KMS-11 (cell line): ENCODE data around the gene COL18A1.
A peak's percentile ranks its signal among the peaks of the same experiment; 100 is the strongest.

ENCODE experiments used
- H2AFZ ChIP-seq: fragments of 200-600 bp; sonication (generic); 2 replicates; pipeline ENCODE4 v1.6.1; 2016; ENCODE audit warnings: antibody characterized with exemption, mixed run types, low read depth
- H3K27ac ChIP-seq: fragments of 200-600 bp; sonication (generic); 2 replicates; pipeline ENCODE4 v1.6.1; 2016; ENCODE audit warnings: mild to moderate bottlenecking, mixed run types
- H3K27me3 ChIP-seq: fragments of 200-600 bp; sonication (generic); 2 replicates; pipeline ENCODE4 v1.6.1; 2017; ENCODE audit warnings: mild to moderate bottlenecking, low read depth, mixed run types, moderate library complexity; ENCODE audit not compliant: insufficient read depth
- H3K36me3 ChIP-seq: fragments of 200-600 bp; sonication (generic); 2 replicates; pipeline ENCODE4 v1.6.1; 2017; ENCODE audit warnings: mild to moderate bottlenecking, mixed run types; ENCODE audit not compliant: insufficient read depth
- H3K4me1 ChIP-seq: fragments of 200-600 bp; sonication (generic); 2 replicates; pipeline ENCODE4 v1.6.1; 2016; ENCODE audit warnings: mild to moderate bottlenecking, low read depth, mixed run types; ENCODE audit not compliant: poor library complexity, severe bottlenecking
- H3K4me2 ChIP-seq: fragments of 200-600 bp; sonication (generic); 2 replicates; pipeline ENCODE4 v1.7.0; 2016; ENCODE audit warnings: mild to moderate bottlenecking, mixed run types
- H3K4me3 ChIP-seq: fragments of 200-600 bp; sonication (generic); IDR thresholded peaks from 2 replicates; pipeline ENCODE4 v1.6.1; 2017; ENCODE audit warnings: low read depth, low read length, mixed read lengths; ENCODE audit not compliant: insufficient read depth
- H3K79me2 ChIP-seq: fragments of 200-600 bp; sonication (generic); 2 replicates; pipeline ENCODE4 v1.6.1; 2016; ENCODE audit warnings: low read depth, mixed run types; ENCODE audit not compliant: insufficient read depth
- H3K9ac ChIP-seq: fragments of 200-600 bp; sonication (generic); 2 replicates; pipeline ENCODE4 v1.6.1; 2016; ENCODE audit warnings: mild to moderate bottlenecking, mixed run types
- H4K20me1 ChIP-seq: fragments of 200-600 bp; sonication (generic); 2 replicates; pipeline ENCODE4 v1.6.1; 2016; ENCODE audit warnings: mild to moderate bottlenecking, mixed run types; ENCODE audit not compliant: insufficient read depth
- TF ChIP-seq, protein P1 (sequence below): fragments of 200-600 bp; sonication (generic); conservative IDR thresholded peaks from 2 replicates; pipeline ENCODE4 v1.6.1; 2017; ENCODE audit warnings: low read depth, mild to moderate bottlenecking, antibody characterized with exemption, low read length, moderate library complexity, mixed read lengths

The COL18A1 gene

DNA sequence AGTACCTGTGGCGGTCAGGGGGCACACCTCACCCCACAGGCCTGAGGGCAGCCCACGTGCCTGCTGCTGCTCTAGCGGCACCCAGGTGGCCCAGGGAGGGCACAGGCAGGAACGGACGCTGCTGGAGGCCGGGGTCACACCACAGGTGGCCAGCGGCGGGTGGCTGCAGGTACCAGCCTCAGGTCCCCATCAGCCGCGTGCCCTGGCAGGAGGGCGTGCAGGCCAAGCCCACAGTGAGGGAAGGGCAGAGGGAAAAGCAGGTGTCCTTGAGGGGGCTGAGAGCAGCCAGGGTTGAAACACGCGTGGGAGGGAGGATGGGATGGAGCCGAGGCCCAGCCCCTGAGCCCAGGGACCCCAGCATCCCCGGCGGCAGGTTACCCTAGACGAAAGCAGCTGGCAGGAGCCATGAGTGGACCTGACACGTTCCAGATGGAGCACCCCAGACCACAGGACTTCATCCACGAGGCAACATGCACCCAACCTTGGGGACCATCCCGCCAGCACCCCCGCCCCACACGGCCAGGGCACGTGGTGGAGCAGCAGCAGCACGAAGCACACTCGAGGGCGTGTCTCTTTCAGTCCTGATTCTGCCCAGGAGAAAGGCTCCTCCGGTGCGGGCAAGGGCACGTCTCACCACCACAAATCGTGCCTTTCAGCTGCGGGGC, 133.5 kb downstream of the COL18A1 start:
- Histone ChIP-seq H3K4me3 (no peak overlapping the region), H3K79me2 (peaks cover 38% of the 10 kb centered on the region), H3K9ac (no peak overlapping the region), H3K36me3 (no peaks in the 10 kb centered on the region; the same call in 1 of the 2 replicates), H3K27ac (no peak overlapping the region), H3K4me2 (no peak overlapping the region), H4K20me1 (no peaks in the 10 kb centered on the region), H3K4me1 (no peaks in the 10 kb centered on the region), H3K27me3 (no peaks in the 10 kb centered on the region), H2AFZ (no peak overlapping the region)
- TF ChIP-seq, protein P1, sequence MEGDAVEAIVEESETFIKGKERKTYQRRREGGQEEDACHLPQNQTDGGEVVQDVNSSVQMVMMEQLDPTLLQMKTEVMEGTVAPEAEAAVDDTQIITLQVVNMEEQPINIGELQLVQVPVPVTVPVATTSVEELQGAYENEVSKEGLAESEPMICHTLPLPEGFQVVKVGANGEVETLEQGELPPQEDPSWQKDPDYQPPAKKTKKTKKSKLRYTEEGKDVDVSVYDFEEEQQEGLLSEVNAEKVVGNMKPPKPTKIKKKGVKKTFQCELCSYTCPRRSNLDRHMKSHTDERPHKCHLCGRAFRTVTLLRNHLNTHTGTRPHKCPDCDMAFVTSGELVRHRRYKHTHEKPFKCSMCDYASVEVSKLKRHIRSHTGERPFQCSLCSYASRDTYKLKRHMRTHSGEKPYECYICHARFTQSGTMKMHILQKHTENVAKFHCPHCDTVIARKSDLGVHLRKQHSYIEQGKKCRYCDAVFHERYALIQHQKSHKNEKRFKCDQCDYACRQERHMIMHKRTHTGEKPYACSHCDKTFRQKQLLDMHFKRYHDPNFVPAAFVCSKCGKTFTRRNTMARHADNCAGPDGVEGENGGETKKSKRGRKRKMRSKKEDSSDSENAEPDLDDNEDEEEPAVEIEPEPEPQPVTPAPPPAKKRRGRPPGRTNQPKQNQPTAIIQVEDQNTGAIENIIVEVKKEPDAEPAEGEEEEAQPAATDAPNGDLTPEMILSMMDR, result no peak

DNA sequence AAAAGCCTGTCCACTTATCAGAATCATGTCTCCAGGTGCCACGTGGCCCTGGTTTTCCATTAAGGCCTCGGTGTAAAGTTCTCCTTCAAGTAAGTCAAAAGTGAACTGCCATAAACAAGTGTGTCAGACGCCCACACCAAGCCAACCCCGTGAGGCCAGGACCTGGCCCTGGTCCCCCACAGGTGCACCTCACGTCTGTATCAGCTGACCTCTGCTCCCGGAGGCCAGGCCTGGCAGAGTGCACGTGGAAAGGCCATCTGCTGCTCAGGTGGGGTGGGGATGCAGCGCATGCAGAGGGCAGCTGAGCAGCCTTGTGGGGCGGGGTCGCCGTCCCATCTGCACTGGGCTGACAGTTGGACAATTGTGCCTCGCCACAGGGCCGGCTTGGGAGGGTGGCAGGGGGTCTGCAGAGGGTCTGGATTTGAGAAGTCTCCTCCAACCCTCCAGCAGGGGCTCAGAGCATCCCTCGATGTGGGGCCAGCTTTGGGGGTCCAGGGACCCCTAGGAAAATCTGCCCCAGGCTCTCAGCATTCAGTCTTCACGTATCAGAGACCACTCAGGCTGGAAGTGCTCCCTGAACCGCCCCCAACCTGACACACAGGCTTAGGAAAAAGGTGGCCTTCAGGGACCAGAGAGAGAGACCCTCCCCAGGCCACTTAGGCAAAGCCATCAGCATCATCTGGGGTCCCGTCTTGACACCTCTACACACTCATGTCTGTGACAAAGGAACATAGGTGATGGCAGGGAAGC, 134.3 kb downstream of the COL18A1 start:
- Histone ChIP-seq H2AFZ (no peak overlapping the region), H4K20me1 (no peaks in the 10 kb centered on the region), H3K27ac (no peak overlapping the region), H3K27me3 (no peaks in the 10 kb centered on the region), H3K4me2 (no peak overlapping the region), H3K9ac (no peak overlapping the region), H3K4me3 (no peak overlapping the region), H3K36me3 (no peaks in the 10 kb centered on the region; the same call in 1 of the 2 replicates), H3K4me1 (no peaks in the 10 kb centered on the region), H3K79me2 (peaks cover 38% of the 10 kb centered on the region)
- TF ChIP-seq, protein P1, result no peak

DNA sequence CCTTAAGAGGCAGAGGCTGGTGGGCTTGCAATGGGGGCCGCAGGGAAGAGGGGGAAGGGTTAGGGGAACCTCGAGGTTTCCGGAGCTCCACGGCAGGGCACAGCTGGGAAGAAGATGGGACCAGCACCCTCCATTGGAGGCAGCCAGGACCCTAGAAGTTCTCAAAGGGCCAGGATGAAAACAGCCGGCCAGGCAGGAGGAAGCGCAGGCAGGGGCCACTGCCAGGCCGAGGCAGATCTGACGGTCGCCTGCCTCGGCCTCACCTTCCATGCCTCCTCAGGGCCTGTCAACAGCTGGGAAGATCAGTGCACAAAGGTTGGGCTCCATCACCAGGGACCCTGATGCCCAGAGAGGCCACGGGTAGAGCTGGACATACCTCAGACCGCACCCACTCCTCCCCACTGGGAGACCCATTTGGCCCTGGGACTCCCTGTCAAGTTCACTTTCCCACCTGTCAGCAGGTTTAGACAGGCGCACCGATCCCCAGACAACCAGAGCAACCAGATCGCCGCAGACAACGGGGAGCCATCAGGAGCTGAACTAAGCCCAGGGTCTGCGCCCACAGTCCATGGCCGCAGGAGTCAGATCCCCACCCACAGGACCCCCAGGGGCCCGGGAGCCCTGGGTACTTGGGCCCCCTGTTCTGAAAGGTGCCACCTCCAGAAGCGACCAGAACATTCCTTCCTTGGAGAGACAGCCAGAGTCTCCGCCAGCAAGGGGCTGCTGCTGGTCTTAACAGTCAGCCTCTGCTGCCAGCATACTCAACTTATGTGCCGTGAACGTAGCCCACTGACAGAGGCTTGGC, 135.0 kb downstream of the COL18A1 start:
- TF ChIP-seq, protein P1, result no peak
- H4K20me1 ChIP-seq, result no peaks in the 10 kb centered on the region
- H3K27ac ChIP-seq, result no peak overlapping the region
- no peaks in the 10 kb centered on the region; the same call in 1 of the 2 replicates for H3K36me3 ChIP-seq
- no peak overlapping the region for H2AFZ ChIP-seq
- H3K4me1 ChIP-seq, result no peaks in the 10 kb centered on the region
- no peaks in the 10 kb centered on the region for H3K27me3 ChIP-seq
- no peak overlapping the region for H3K4me3 ChIP-seq
- H3K79me2 ChIP-seq, result peaks cover 38% of the 10 kb centered on the region
- peak overlapping the region; percentile 94; the same call in 1 of the 2 replicates for H3K4me2 ChIP-seq
- H3K9ac ChIP-seq, result no peak overlapping the region

DNA sequence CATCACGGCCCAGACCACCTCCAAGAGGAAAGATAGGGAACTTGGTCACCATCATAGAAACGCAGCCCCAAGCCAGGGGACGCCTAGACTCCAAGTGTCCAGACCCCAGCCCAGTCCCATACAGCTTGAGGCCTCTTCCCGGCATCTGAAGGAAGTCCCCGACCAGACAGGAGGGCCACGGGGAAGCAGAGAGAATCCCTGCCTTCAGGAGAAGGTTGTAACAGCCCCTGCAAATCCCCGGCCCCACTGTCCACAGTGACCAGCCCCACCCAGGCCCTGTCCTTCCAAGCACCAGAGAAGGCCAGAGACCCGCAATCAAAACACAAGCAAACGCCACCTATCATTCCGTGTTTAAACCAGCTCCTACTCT, 135.6 kb downstream of the COL18A1 start:
- H4K20me1 ChIP-seq, result no peaks in the 10 kb centered on the region
- H3K79me2 ChIP-seq, result peaks cover 38% of the 10 kb centered on the region
- TF ChIP-seq, protein P1, result no peak

More for the DNA sequence above, 135.6 kb downstream of the COL18A1 start:
- H3K36me3 ChIP-seq, result no peaks in the 10 kb centered on the region; the same call in 1 of the 2 replicates
- peak overlapping the region; percentile 45 for H3K4me3 ChIP-seq
- H3K27ac ChIP-seq, result no peak overlapping the region
- no peaks in the 10 kb centered on the region for H3K4me1 ChIP-seq
- H2AFZ ChIP-seq, result no peak overlapping the region
- H3K4me2 ChIP-seq, result peak overlapping the region; percentile 94; the same call in 1 of the 2 replicates
- no peak overlapping the region for H3K9ac ChIP-seq
- H3K27me3 ChIP-seq, result no peaks in the 10 kb centered on the region
